Mesenchymal stem cell (in vitro differentiated cells and primary cell): Measurements from ENCODE around the gene FGF4.

ENCODE experiments used
- DNase-seq: peaks from one replicate; pipeline ENCODE4 v3.0.0-alpha.2; 2013
- H2AFZ ChIP-seq: one replicate; pipeline ENCODE4 v1.6.1; 2013; ENCODE audit warnings: low read depth, mild to moderate bottlenecking, control low read depth, inconsistent platforms, low read length, moderate library complexity
- H2AK5ac ChIP-seq: 2 replicates; pipeline ENCODE4 v1.6.1; 2013; ENCODE audit warnings: low read length, moderate library complexity, mild to moderate bottlenecking, inconsistent platforms; ENCODE audit not compliant: severe bottlenecking
- H2BK120ac ChIP-seq: one replicate; pipeline ENCODE4 v1.6.1; 2013; ENCODE audit warnings: low read depth, mild to moderate bottlenecking, inconsistent platforms, low read length, moderate library complexity
- H2BK12ac ChIP-seq, 2 experiments: one replicate each; pipeline ENCODE4 v1.6.1; 2013; ENCODE audit warnings: inconsistent platforms in 2 of 2, low read length in 2 of 2, mild to moderate bottlenecking in 2 of 2, moderate library complexity in 2 of 2, control low read depth in 1 of 2
- H2BK15ac ChIP-seq: one replicate; pipeline ENCODE4 v1.6.1; 2013; ENCODE audit warnings: mild to moderate bottlenecking, low read depth, inconsistent platforms; ENCODE audit not compliant: poor library complexity, severe bottlenecking
- H2BK5ac ChIP-seq: 2 replicates; pipeline ENCODE4 v1.6.1; 2013; ENCODE audit warnings: low read depth, mild to moderate bottlenecking, low read length, control low read depth, inconsistent platforms; ENCODE audit not compliant: poor library complexity, severe bottlenecking
- H3K14ac ChIP-seq, 2 experiments: one replicate each; pipeline ENCODE4 v1.6.1; 2013; ENCODE audit warnings: inconsistent platforms in 2 of 2, low read length in 2 of 2, control low read depth in 1 of 2, mild to moderate bottlenecking in 1 of 2, moderate library complexity in 1 of 2
- H3K18ac ChIP-seq, 2 experiments: one replicate each; pipeline ENCODE4 v1.6.1; 2013; ENCODE audit warnings: inconsistent platforms in 2 of 2, low read length in 2 of 2, control low read depth in 1 of 2, low read depth in 1 of 2, mild to moderate bottlenecking in 1 of 2
- H3K23ac ChIP-seq, 2 experiments: one replicate each; pipeline ENCODE4 v1.6.1; 2013; ENCODE audit warnings: inconsistent platforms in 2 of 2, low read length in 2 of 2, mild to moderate bottlenecking in 2 of 2, moderate library complexity in 2 of 2, control low read depth in 1 of 2
- H3K27ac ChIP-seq: 2 replicates; pipeline ENCODE4 v1.5.1; 2013; ENCODE audit warnings: mild to moderate bottlenecking, moderate library complexity, low read length, control low read depth, inconsistent platforms; ENCODE audit not compliant: poor library complexity, severe bottlenecking
- H3K27me3 ChIP-seq, 2 experiments: 2 replicates each; pipeline versions ENCODE4 v1.6.1 to v1.7.0; 2013; ENCODE audit warnings: low read length in 2 of 2, mild to moderate bottlenecking in 2 of 2, moderate library complexity in 2 of 2, control low read depth in 1 of 2, inconsistent platforms in 1 of 2; ENCODE audit not compliant: control insufficient read depth in 1 of 2, insufficient read depth in 1 of 2
- H3K36me3 ChIP-seq, 2 experiments: 2 replicates each; pipeline versions ENCODE4 v1.6.1 to v1.7.0; 2013; ENCODE audit warnings: low read length in 2 of 2, control low read depth in 1 of 2, inconsistent platforms in 1 of 2, low read depth in 1 of 2, mild to moderate bottlenecking in 1 of 2; ENCODE audit not compliant: insufficient read depth in 2 of 2, control insufficient read depth in 1 of 2
- H3K4ac ChIP-seq, 2 experiments: one replicate each; pipeline ENCODE4 v1.6.1; 2013; ENCODE audit warnings: inconsistent platforms in 2 of 2, low read length in 2 of 2, mild to moderate bottlenecking in 2 of 2, moderate library complexity in 2 of 2, control low read depth in 1 of 2, low read depth in 1 of 2
- H3K4me1 ChIP-seq: 2 replicates; pipeline ENCODE4 v1.6.1; 2013; ENCODE audit warnings: low read depth, low read length, control low read depth; ENCODE audit not compliant: control insufficient read depth, insufficient read depth
- H3K4me2 ChIP-seq: 2 replicates; pipeline ENCODE4 v1.6.1; 2013; ENCODE audit warnings: low read length, mild to moderate bottlenecking, inconsistent platforms; ENCODE audit not compliant: poor library complexity, severe bottlenecking
- H3K4me3 ChIP-seq, 2 experiments: 2 replicates each; pipeline versions ENCODE4 v1.5.1 to v1.7.0; 2013; ENCODE audit warnings: low read length in 2 of 2, mild to moderate bottlenecking in 2 of 2, control low read depth in 1 of 2, low read depth in 1 of 2; ENCODE audit not compliant: insufficient read depth in 1 of 2
- H3K79me1 ChIP-seq: replicated peaks from 2 replicates; pipeline ENCODE4 v1.6.1; 2013; ENCODE audit warnings: mild to moderate bottlenecking, control low read depth, low read length, inconsistent platforms; ENCODE audit not compliant: poor library complexity, severe bottlenecking
- H3K9ac ChIP-seq: 2 replicates; pipeline ENCODE4 v1.7.0; 2013; ENCODE audit warnings: mild to moderate bottlenecking, low read length, moderate library complexity
- H3K9me3 ChIP-seq: 2 replicates; pipeline ENCODE4 v1.7.0; 2013; ENCODE audit warnings: mild to moderate bottlenecking, low read length; ENCODE audit not compliant: control insufficient read depth
- H4K8ac ChIP-seq: one replicate; pipeline ENCODE4 v1.6.1; 2013; ENCODE audit warnings: inconsistent platforms, mild to moderate bottlenecking, low read length, moderate library complexity
- H4K91ac ChIP-seq: one replicate; pipeline ENCODE4 v1.6.1; 2013; ENCODE audit warnings: mild to moderate bottlenecking, low read length, inconsistent platforms
- WGBS: methylation state at CpG from one replicate; pipeline ENCODE4 v1.1.7; 2013; ENCODE audit warnings: mixed read lengths; 5-methylcytosine and 5-hydroxymethylcytosine counted together

FGF4 gene

DNA sequence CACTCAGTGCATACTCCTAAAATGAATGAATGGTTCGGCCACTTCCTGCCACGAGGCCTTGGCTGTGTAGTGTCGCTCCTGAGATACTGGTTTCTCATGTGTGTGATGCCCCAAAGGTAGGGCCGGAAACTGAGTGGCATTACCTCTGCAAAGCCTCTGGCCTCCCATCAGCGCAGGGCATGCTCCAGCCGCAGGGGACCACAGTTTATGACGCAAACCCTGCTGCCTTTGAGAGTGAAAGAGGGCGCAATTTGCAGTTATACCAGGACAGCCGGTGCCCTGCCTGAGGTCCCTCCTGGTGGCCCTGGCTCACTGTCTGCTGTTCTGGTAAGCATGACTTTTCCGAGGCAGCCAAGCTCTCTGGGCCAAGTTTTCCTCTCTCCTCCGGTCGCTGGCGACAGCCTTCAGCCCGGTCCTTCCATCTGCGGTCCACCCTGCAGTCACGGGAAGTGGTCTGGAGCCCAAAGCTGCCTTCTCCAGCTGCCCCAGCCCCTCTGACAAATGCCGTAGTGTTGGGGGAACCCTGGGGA, 46.4 kb upstream of the FGF4 start:
- DNase-seq: no peak
- Histone ChIP-seq H3K4me1 (peaks cover 18% of the 10 kb centered on the region), H2BK5ac (no peak overlapping the region), H3K23ac (no peak overlapping the region), H2BK12ac (no peak overlapping the region), H3K9ac (no peak overlapping the region), H3K36me3 (no peaks in the 10 kb centered on the region), H3K27me3 (peaks cover 83 to 92% of the 10 kb centered on the region in 2 experiments), H3K4ac (no peak overlapping the region), H4K8ac (no peak overlapping the region), H2BK15ac (no peak overlapping the region), H2AK5ac (no peak overlapping the region), H3K79me1 (no peaks in the 10 kb centered on the region), H3K9me3 (no peaks in the 10 kb centered on the region), H3K14ac (no peak overlapping the region), H3K4me2 (no peak overlapping the region), H3K27ac (no peak overlapping the region), H2BK120ac (no peak overlapping the region), H2AFZ (no peak overlapping the region), H3K4me3 (no peak overlapping the region), H3K18ac (no peak overlapping the region), H4K91ac (no peak overlapping the region)
- WGBS: 79% methylated on average over 17 of the region's 17 CpGs

DNA sequence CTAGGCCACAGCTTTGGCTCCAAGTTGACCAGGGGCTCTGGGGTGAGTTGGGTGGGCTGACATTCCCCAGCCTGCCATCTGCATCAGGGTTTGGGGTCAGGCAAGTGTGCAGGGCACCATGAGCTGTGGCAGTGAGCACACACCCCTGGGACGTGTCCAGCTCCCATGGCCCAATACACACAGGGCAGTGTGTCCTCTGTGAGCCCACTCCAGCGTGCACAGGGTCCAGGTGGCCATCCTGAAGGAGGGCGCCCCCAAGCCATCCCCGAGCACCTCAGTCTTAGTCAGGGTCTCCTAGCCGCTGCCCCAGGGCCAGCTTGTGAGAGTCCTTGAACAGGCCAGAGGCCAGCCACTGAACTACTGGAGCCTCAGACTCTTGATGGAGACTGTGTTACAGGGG, 45.3 kb upstream of the FGF4 start:
- H3K27ac ChIP-seq: no peak overlapping the region
- no peak overlapping the region for H2BK120ac ChIP-seq
- H2BK5ac ChIP-seq: no peak overlapping the region
- no peak overlapping the region for H3K4me2 ChIP-seq
- H3K79me1 ChIP-seq: no peaks in the 10 kb centered on the region
- H3K4me1 ChIP-seq: peaks cover 18% of the 10 kb centered on the region
- 75% methylated on average over 5 of the region's 5 CpGs for WGBS
- H3K18ac ChIP-seq: no peak overlapping the region
- no peaks in the 10 kb centered on the region for H3K9me3 ChIP-seq
- H3K36me3 ChIP-seq: no peaks in the 10 kb centered on the region
- no peak overlapping the region for H3K9ac ChIP-seq
- H3K27me3 ChIP-seq: peaks cover 84 to 92% of the 10 kb centered on the region in 2 experiments
- no peak overlapping the region for H3K4me3 ChIP-seq
- no peak overlapping the region for H2AFZ ChIP-seq
- no peak overlapping the region for H2BK12ac ChIP-seq
- H3K14ac ChIP-seq: no peak overlapping the region
- no peak overlapping the region for H2AK5ac ChIP-seq
- H3K4ac ChIP-seq: no peak overlapping the region
- H4K91ac ChIP-seq: no peak overlapping the region
- no peak overlapping the region for H2BK15ac ChIP-seq
- H4K8ac ChIP-seq: no peak overlapping the region
- DNase-seq: no peak
- no peak overlapping the region for H3K23ac ChIP-seq

DNA sequence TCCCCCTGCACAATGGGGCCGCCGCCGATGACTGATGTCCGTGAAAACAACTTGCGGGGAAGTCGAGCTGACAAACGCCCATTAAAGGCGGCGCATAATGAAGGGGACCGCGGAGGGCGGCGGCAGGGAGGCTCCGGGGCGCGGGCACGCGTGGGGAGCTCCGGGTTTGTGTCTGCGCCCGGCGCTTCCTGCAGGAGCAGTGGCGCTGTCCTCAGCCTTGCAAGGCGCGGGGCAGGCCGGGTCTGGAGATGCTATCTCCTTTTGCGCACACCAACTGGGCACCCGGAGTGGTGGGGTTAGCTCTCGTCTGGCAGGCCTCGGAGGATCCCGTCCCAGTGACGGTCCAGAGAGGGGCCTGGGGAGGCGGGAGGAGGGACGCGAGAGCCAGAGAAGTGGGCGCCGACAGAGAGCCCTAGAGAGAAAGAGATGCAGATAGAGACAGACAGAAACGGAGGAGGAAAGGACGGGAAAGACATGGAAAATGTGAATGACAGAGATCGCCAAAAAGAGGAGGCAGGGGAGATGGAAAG, 44.5 kb upstream of the FGF4 start:
- Histone ChIP-seq H2BK12ac (no peak overlapping the region), H2BK120ac (no peak overlapping the region), H4K91ac (no peak overlapping the region), H2BK5ac (no peak overlapping the region), H3K36me3 (no peaks in the 10 kb centered on the region), H3K4me2 (no peak overlapping the region), H3K4ac (no peak overlapping the region), H3K23ac (peak overlapping the region in 1 of 2 experiments; percentile 42), H2AK5ac (no peak overlapping the region), H2BK15ac (no peak overlapping the region), H4K8ac (no peak overlapping the region), H3K18ac (no peak overlapping the region), H2AFZ (no peak overlapping the region), H3K27ac (no peak overlapping the region), H3K4me3 (no peak overlapping the region), H3K9ac (no peak overlapping the region), H3K27me3 (peaks cover 84 to 94% of the 10 kb centered on the region in 2 experiments), H3K79me1 (no peaks in the 10 kb centered on the region), H3K9me3 (no peaks in the 10 kb centered on the region), H3K4me1 (peaks cover 18% of the 10 kb centered on the region), H3K14ac (no peak overlapping the region)
- DNase-seq: no peak
- 4% methylated on average over 40 of the region's 40 CpGs for WGBS

DNA sequence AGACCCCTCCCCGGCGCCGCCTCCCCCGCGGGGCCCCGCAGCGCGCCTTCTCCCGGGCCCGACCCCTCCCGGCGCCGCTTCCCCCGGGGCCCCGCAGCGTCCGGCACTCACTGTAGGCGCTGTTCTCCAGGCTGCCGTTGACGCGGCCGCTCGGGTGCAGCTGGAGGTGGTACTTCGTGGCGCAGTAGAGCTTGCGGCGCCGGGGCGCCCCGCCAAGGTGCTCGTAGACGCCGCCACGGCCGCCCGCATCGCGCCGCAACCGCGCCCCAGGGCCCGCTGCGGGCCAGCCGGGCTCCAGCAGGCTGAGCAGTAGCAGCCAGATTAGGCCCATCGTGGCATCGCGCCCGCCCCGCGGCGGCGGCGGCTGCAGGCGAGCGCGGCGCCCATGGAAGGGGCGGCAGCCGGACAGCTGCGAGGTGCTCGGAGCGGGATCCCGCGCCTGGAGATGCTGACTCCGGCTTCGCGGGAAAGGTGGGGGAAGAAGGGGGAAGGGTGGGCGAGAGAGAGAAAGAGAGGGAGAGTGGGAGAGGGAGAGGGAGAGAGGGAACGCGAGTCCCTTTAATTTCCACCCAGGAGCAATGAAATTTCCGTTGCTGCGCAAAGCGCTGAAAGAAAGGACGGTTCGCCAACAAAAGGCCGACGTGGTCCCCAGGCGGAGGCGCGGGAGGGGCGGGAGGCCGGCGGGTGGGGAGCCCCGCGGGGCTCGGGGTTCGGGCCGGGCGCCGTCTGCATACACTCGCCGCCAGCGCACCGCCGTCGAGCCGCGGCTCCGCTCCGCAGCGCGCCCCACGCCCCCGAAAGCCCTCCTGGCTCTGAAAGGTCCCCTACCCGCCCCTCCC, 43.7 kb upstream of the FGF4 start, which contains the start of gene FGF3:
TSS of gene FGF3 (minus strand) at position 814 of the 839 bp plus-strand sequence. CDS start at position 331, 483 bp downstream.
- peaks cover 18% of the 10 kb centered on the region for H3K4me1 ChIP-seq
- H3K18ac ChIP-seq: no peak within 1 kb of the TSS
- WGBS: 2% methylated on average over 85 of the region's 105 CpGs
- no peak within 1 kb of the TSS for H3K9ac ChIP-seq
- H4K91ac ChIP-seq: no peak within 1 kb of the TSS
- no peaks in the 10 kb centered on the region for H3K36me3 ChIP-seq
- no peak for DNase-seq
- no peak within 1 kb of the TSS for H2BK5ac ChIP-seq
- no peak within 1 kb of the TSS for H3K4me3 ChIP-seq
- H3K9me3 ChIP-seq: no peaks in the 10 kb centered on the region
- no peak within 1 kb of the TSS for H2BK120ac ChIP-seq
- H3K23ac ChIP-seq: peak within 1 kb of the TSS in 1 of 2 experiments; percentile 42
- no peak within 1 kb of the TSS for H3K4ac ChIP-seq
- no peaks in the 10 kb centered on the region for H3K79me1 ChIP-seq
- no peak within 1 kb of the TSS for H2BK12ac ChIP-seq
- H2BK15ac ChIP-seq: no peak within 1 kb of the TSS
- H3K27ac ChIP-seq: no peak within 1 kb of the TSS
- peak within 1 kb of the TSS; percentile 19 for H3K4me2 ChIP-seq
- H2AK5ac ChIP-seq: no peak within 1 kb of the TSS
- no peak within 1 kb of the TSS for H2AFZ ChIP-seq
- H4K8ac ChIP-seq: no peak within 1 kb of the TSS
- peaks cover 87 to 90% of the 10 kb centered on the region in 2 experiments for H3K27me3 ChIP-seq
- H3K14ac ChIP-seq: no peak within 1 kb of the TSS
